DMS153 treated with DMSO at 0.1 percent for 48 hours (cell line): Measurements from ENCODE around the gene LIN9.
"Not testable (repeated sequence)": the region's sequence is repeated elsewhere in the genome, so short reads cannot be mapped to it uniquely, and the experiment has no call there.

Experiments
- DNase-seq: peaks from one replicate; lab custom pipeline; 2025; ENCODE audit not compliant: unreplicated experiment; lab: John Stamatoyannopoulos, UW

Gene LIN9, protein sequence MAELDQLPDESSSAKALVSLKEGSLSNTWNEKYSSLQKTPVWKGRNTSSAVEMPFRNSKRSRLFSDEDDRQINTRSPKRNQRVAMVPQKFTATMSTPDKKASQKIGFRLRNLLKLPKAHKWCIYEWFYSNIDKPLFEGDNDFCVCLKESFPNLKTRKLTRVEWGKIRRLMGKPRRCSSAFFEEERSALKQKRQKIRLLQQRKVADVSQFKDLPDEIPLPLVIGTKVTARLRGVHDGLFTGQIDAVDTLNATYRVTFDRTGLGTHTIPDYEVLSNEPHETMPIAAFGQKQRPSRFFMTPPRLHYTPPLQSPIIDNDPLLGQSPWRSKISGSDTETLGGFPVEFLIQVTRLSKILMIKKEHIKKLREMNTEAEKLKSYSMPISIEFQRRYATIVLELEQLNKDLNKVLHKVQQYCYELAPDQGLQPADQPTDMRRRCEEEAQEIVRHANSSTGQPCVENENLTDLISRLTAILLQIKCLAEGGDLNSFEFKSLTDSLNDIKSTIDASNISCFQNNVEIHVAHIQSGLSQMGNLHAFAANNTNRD

GRCh38 chr1:226308723-226309397, at the start of gene LIN9:
TSS of gene LIN9 (minus strand) at chr1:226309164. CDS start at chr1:226309139, 25 bp downstream.
- peak; percentile 95 for DNase-seq

DNA sequence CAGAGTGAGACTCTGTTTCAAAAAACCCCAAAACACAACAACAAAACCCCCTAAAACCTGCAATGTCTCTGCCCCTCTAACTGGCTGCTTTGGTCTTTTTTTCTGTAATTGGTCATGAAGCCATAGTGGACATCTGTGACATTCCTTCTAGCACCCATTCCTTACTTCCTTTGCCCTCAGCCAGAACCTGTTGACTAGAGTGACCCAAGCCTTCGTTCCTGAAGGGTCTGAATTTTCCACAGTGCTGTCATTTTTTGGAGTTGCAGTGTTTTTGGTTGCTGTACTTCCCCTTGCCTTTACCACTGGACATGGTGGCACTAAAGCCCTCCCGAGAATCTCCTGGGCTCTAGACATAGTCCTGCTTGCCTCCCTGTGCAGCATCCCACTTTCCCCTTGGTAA, 48.5 kb upstream of the LIN9 start:
- DNase-seq = no peak

- no peak for DNase-seq
Observed at GRCh38 chr1:226355669-226356551, 46.9 kb upstream of the LIN9 start.

GRCh38 chr1:226355016-226355415, 46.1 kb upstream of the LIN9 start:
- no peak for DNase-seq

GRCh38 chr1:226353698-226354525, 44.9 kb upstream of the LIN9 start:
- no peak for DNase-seq

- DNase-seq = no peak
Observed at GRCh38 chr1:226351709-226352108, 42.7 kb upstream of the LIN9 start.

DNA sequence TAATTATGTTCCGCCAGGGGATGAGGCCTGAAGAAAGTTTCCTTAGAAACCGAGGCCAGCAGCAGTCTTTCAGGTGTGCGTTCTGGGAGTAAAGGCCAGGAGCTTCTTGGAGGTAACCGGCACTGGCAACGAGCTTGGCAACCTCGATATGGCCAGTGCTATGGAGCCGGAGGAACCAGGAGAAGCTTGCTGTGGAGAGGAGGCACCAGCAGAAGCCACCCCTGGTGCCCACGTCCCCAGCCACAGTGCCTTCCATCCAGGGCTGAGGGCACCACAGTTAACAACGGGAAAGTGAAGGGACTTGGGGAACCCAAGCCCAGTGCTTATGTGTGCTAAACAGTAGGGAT, 41.5 kb upstream of the LIN9 start:
- DNase-seq = no peak

DNA sequence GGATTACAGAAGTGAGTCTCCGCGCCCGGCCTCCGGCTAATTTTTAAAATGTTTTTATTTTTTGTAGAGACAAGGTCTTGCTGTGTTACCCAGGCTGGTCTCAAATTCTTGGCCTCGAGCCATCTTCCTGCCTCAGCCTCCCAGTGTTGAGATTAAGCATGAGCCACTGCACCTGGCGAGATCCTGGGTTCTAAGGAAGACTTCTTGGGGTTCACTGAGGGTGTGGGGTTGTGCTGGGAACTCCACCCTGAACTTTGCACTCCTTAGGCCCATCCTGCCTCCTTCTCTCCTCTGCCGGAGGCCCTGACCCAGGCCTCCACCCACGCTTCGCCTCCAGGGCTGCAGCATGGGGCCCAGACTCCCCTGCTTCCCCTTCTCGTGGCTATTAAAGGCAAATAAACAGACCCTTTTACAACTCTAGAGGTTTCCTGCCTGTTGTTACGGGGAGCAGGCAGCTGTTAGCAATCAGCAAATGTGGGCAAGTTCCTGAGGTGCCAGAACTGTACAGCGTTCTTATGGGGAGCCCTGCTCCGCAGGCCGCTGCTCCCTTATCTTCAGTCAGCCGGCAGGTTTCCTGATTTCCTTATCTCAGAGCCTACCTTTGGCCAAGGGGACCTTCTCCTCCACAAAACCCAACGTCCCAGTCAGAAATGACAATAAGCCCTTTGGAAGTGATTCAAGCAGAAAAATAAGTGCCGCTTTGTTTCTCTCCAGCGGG, 41.0 kb upstream of the LIN9 start:
- no peak for DNase-seq

DNA sequence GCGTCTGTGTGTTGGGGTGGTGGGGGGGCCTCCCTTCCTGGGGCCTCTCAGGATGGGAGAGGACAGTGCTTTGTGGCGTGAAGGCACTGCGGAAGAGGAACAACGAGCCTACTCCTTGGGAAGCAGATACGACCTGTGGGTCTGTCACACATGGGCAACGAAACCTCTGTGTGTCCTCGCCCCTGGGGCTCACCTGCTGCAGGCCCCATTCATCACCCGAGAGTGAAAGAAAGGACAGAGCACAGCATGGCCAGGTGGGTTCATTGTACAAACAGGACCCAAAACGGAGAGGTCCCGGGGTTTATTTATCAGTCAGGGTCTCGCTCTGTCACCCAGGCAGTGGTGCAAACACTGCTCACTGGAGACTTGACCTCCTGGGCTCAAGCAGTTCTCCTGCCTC, 40.1 kb upstream of the LIN9 start:
- no peak for DNase-seq

DNA sequence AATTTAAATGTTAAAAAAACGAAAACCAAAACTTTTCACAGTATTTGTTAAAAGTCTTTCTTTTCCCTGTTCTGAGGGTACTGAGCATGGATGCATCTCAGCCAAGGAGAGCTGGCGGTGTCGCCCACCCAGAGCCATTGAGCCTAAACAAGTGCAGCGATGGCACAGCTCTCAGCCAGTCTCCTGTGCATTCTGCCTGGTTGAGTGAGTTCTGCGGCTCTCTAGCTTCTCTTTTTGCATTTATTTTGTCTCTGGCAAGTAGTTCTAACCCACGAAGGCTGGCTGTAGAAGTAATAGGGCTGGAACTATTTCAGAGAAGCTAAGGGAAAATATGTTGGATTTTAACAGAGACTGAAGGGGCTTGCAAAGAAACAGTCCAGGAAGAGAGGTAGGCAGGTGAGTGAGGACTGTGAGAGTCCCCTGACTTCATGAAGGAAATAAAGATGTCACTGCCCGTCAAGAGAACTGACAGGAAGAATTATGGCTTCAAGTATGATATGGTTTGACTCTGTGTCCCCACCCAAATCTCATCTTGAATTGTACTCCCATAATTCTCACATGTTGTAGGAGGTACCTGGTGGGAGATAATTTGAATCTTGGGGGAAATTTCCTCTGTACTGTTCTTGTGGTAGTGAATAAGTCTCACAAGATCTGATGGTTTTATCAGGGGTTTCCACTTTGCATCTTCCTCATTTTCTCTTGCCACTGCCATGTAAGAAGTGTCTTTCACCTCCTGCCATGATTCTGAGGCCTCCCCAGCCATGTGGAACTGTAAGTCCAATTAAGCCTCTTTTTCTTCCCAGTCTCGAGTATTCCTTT, 35.7 kb upstream of the LIN9 start:
- no peak for DNase-seq

GRCh38 chr1:226342656-226343055, 33.7 kb upstream of the LIN9 start:
- no peak for DNase-seq

- not testable (repeated sequence) for DNase-seq
Observed at GRCh38 chr1:226340111-226340510, 31.1 kb upstream of the LIN9 start.

GRCh38 chr1:226337276-226337875, 28.4 kb upstream of the LIN9 start:
- DNase-seq = no peak

DNA sequence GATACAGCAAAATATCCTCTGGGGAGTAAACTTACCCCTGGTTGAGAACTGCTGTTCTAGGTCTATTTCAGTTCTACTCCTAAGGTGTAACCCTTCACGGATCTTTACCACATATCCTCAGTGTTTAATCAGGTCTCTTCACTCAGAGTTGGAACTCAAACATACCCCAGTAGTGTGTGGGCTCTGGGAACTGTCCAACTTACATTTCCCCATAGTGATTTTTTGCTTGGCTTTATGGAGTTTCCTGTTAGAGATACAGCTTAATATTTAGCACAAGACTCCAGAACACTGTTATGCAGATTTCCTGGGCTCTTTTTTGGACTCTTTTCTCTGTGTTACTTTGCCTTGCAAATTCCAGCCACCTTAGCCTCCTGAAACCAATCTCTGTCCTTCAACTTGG, 26.7 kb upstream of the LIN9 start:
- DNase-seq = no peak

- DNase-seq = no peak
Observed at GRCh38 chr1:226332947-226333346, 24.0 kb upstream of the LIN9 start.

- no peak for DNase-seq
Observed at GRCh38 chr1:226329237-226329636, 20.3 kb upstream of the LIN9 start.

GRCh38 chr1:226327761-226328162, 18.8 kb upstream of the LIN9 start:
- DNase-seq = no peak

DNA sequence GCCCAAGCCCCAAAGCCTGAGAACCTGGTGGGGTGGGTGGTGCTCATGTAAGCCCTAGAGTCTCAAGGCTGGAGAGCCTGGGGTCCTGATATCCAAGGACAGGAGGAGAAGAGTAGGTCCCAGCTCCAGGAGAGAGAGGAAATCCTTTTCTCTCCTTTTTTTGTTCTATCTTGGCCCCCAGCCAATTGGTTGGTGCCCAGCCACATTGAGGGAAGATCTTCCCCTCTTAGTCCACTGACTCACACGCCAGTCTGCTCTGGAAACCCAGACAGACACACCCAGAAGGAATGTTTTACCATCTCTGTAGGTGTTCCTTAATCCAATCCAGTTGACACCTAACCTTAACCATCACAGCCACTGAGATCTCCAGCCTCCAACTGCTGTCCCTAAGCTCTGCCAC, 16.2 kb upstream of the LIN9 start:
- DNase-seq = no peak

- DNase-seq = no peak
Observed at GRCh38 chr1:226324479-226324878, 15.5 kb upstream of the LIN9 start.
